Thyroid gland (tissue), 4 donors: Measurements from ENCODE around the gene DNAH10. TPM values are rescaled to one million over a fixed set of nuclear protein-coding genes. Genes with fewer than 3 reads are reported as not detected.
"Not testable (repeated sequence)": the region's sequence is repeated elsewhere in the genome, so short reads cannot be mapped to it uniquely, and the experiment has no call there.

Source experiments
- DNase-seq, 2 donors: peaks; one replicate each; pipeline ENCODE4 v3.0.0-alpha.2; 2019
- H3K27ac ChIP-seq, 3 donors: fragments of 200-600 bp; sonication (generic); 1 replicate in 2 of 3; 2 replicates in 1 of 3; pipeline ENCODE4 v1.5.1; 2016 to 2019; ENCODE audit warnings: mild to moderate bottlenecking in 1 of 3, moderate library complexity in 1 of 3
- H3K27me3 ChIP-seq: fragments of 200-600 bp; sonication (generic); one replicate; pipeline ENCODE4 v1.5.1; 2019
- H3K36me3 ChIP-seq, 2 donors: fragments of 200-600 bp; sonication (generic); one replicate each; pipeline ENCODE4 v1.5.1; 2016 to 2019
- H3K4me1 ChIP-seq, 2 donors: fragments of 200-600 bp; sonication (generic); one replicate each; pipeline ENCODE4 v1.5.1; 2017 to 2019
- H3K4me3 ChIP-seq, 3 donors: fragments of 200-600 bp; sonication (generic); replicated peaks in 1 of 3; 1 replicate in 2 of 3; 2 replicates in 1 of 3; pipeline ENCODE4 v1.5.1; 2016; ENCODE audit warnings: mild to moderate bottlenecking in 1 of 3
- H3K9me3 ChIP-seq: fragments of 200-600 bp; sonication (generic); one replicate; pipeline ENCODE4 v1.5.1; 2017
- POLR2A ChIP-seq, 2 donors: fragments of 450-650 bp; IDR thresholded peaks; one replicate each; pipeline ENCODE4 v1.6.1; 2017; ENCODE audit warnings: antibody characterized with exemption in 2 of 2, mild to moderate bottlenecking in 2 of 2, moderate library complexity in 1 of 2
- WGBS, 2 donors: methylation state at CpG; one replicate each; pipeline ENCODE4 v1.1.5; 2017; 5-methylcytosine and 5-hydroxymethylcytosine counted together
- intact Hi-C: fragments of 100-400 bp; cut with DNase I; formaldehyde crosslinking; loops from one replicate; pipeline ENCODE4 v1.15.1; 2023
- total RNA-seq, 4 donors: library from RNA; depleted of rRNA; stranded (reverse); fragments of >200 nt; gene quantifications; one replicate each; pipeline ENCODE4 v1.2.3, GENCODE V29; 2016
- TF ChIP-seq, protein P1 (sequence below), 6 experiments: fragments of 200-600 bp in 3 of 6; fragments of 450-650 bp in 3 of 6; sonication (generic) in 3 of 6; IDR thresholded peaks; one replicate each; pipeline ENCODE4 v1.5.1; 2016 to 2019; ENCODE audit warnings: antibody characterized with exemption in 6 of 6, mild to moderate bottlenecking in 2 of 6, inconsistent platforms in 1 of 6, moderate library complexity in 1 of 6

The DNAH10 gene
- total RNA-seq, 4 donors from 2014 or later, result 0.10 to 0.33 (median 0.27) TPM; not detected in 1

DNA sequence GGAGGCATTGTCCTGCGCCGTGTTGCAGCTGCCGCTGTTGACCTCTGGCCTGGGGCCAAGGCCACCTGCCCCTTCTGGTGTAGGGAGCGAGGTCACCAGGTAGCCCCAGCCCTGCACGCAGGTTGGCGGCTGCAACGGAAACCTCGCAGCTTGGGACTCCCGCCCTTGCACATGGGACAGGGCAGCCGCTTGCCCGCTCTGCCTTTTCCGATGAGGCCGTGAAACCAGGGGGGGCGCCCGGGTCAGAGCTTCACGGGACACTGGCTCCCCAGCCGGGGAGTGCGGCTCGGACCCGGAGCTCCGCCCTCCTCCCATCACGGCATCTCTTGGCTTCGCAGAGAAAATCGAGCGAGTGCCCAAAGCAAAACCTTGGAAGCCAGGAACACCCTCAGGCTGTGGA lies 25.4 kb downstream of the DNAH10 start:
- intact Hi-C loops, result no loop called here
- Histone ChIP-seq H3K4me3 (no peak overlapping the region), H3K4me1 (no peaks in the 10 kb centered on the region), H3K27me3 (no peaks in the 10 kb centered on the region), H3K9me3 (no peaks in the 10 kb centered on the region), H3K27ac (no peak overlapping the region), H3K36me3 (no peaks in the 10 kb centered on the region)
- TF ChIP-seq, protein P1, sequence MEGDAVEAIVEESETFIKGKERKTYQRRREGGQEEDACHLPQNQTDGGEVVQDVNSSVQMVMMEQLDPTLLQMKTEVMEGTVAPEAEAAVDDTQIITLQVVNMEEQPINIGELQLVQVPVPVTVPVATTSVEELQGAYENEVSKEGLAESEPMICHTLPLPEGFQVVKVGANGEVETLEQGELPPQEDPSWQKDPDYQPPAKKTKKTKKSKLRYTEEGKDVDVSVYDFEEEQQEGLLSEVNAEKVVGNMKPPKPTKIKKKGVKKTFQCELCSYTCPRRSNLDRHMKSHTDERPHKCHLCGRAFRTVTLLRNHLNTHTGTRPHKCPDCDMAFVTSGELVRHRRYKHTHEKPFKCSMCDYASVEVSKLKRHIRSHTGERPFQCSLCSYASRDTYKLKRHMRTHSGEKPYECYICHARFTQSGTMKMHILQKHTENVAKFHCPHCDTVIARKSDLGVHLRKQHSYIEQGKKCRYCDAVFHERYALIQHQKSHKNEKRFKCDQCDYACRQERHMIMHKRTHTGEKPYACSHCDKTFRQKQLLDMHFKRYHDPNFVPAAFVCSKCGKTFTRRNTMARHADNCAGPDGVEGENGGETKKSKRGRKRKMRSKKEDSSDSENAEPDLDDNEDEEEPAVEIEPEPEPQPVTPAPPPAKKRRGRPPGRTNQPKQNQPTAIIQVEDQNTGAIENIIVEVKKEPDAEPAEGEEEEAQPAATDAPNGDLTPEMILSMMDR (IDR thresholded peaks at IDR 0.05), result no peak
- TF ChIP-seq POLR2A (IDR thresholded peaks at IDR 0.05), result no peak
- DNase-seq, result no peak
- WGBS, 2 donors, result 94% methylated on average over 22 to 25 of the region's 25 CpGs

DNA sequence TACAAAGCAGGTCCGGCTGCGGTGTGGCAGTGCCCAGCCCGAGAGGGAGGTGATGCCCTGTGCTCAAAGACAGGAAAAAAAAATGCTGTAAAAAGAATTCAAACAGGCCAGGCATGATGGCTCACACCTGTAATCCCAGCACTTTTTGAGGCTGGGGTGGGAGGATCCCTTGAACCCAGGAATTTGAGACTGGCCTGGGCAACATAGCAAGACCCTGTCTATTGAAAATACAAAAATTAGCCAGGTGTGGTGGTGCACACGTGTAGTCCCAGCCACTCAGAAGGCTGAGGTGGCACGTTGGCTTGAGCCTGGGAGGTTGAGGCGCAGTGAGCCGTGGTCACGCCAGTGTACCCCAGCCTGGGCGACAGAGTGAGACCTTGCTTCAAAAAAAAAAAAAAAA lies 26.4 kb downstream of the DNAH10 start:
- no peak overlapping the region for H3K4me3 ChIP-seq
- no peak overlapping the region for H3K27ac ChIP-seq
- H3K27me3 ChIP-seq, result no peaks in the 10 kb centered on the region
- no peaks in the 10 kb centered on the region for H3K4me1 ChIP-seq
- no peaks in the 10 kb centered on the region for H3K9me3 ChIP-seq
- 81 to 86% methylated on average over 9 of the region's 9 CpGs for WGBS, 2 donors
- no peaks in the 10 kb centered on the region for H3K36me3 ChIP-seq
- no peak for TF ChIP-seq POLR2A (IDR thresholded peaks at IDR 0.05)
- TF ChIP-seq, protein P1 (IDR thresholded peaks at IDR 0.05), result no peak
- intact Hi-C loops, result no loop called here
- no peak for DNase-seq

DNA sequence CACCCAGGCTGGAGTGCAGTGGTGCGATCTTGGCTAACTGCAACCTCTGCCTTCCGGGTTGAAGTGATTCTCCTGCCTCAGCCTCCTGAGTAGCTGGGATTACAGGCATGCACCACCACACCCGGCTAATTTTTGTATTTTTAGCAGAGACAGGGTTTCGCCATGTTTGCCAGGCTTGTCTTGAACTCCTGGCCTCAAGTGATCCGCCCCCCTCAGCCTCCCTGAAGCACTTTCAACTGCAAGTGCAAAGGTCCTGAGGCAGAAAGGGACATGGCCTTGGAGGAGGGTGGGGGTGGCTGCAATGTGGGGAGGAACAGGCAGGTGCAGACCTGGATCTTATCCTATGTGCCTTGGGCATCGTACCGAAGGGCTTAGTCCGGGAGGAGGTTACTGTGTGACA lies 27.3 kb downstream of the DNAH10 start:
- H3K27me3 ChIP-seq, intact Hi-C loops, H3K4me1 ChIP-seq, H3K4me3 ChIP-seq, DNase-seq, H3K9me3 ChIP-seq, H3K36me3 ChIP-seq, H3K27ac ChIP-seq: not testable (repeated sequence)
- 86 to 93% methylated on average over 8 of the region's 8 CpGs for WGBS, 2 donors

DNA sequence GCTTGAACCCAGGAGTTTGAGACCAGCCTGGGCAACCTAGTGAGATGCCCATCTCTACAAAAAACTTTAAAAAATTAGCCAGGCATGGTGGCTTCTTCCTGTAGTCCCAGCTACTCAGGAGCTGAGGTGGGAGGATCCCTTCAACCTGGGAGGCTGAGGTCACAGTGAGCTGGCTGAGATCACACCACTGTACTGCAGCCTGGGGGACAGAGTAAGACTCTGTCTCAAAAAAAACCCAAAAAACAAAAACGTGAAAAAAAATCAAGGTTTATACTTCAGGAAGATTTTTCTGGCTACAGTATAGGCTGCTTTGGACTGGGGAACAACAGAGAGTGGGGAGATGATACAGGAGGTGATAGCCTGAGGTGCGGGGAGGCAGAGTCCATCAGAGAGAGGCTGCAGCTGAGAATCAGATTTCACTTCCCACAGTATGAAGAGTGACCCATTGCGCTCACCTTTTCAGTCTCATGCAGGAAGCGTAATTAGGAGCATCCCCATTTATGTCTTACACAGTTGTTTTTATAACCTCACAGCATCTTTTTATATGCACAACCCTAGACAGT lies 28.9 kb downstream of the DNAH10 start:
- Histone ChIP-seq H3K4me3 (no peak overlapping the region), H3K4me1 (no peaks in the 10 kb centered on the region), H3K27ac (no peak overlapping the region), H3K9me3 (no peaks in the 10 kb centered on the region), H3K36me3 (no peaks in the 10 kb centered on the region), H3K27me3 (no peaks in the 10 kb centered on the region)
- intact Hi-C loops, result loop anchor here (10.0 kb wide), 1 partner anchor 194 kb away; no protein-coding TSS in a partner anchor
- DNase-seq, result no peak
- no peak for TF ChIP-seq POLR2A (IDR thresholded peaks at IDR 0.05)
- WGBS, 2 donors, result 83 to 87% methylated on average over 4 of the region's 4 CpGs

DNA sequence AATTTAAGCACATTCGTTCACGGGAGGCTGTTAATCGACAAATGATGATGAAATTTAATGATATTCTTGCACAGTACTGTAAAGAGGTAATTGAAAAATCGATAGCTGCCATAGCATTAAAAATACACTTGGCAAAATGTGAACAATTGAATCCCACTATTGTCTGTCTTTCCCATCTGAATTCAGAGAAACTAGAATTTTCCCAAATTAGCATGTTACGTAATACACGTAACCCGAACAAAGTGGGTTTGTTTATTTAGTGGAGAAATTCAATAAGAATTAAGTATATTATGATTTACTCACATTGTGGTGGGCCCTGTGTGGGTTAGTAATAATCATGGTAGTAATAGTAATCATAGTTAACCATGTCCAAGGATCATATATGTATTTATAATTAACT lies 31.9 kb downstream of the DNAH10 start:
- H3K4me3 ChIP-seq, result no peak overlapping the region
- no peak for DNase-seq
- no peaks in the 10 kb centered on the region for H3K36me3 ChIP-seq
- intact Hi-C loops, result loop anchor here (10.0 kb wide), 1 partner anchor 191 kb away; no protein-coding TSS in a partner anchor
- no peaks in the 10 kb centered on the region for H3K27me3 ChIP-seq
- WGBS, 2 donors, result 78 to 91% methylated on average over 7 of the region's 7 CpGs
- no peak for TF ChIP-seq POLR2A (IDR thresholded peaks at IDR 0.05)
- TF ChIP-seq, protein P1 (IDR thresholded peaks at IDR 0.05), result no peak
- no peak overlapping the region for H3K27ac ChIP-seq
- no peaks in the 10 kb centered on the region for H3K4me1 ChIP-seq
- H3K9me3 ChIP-seq, result no peaks in the 10 kb centered on the region

DNA sequence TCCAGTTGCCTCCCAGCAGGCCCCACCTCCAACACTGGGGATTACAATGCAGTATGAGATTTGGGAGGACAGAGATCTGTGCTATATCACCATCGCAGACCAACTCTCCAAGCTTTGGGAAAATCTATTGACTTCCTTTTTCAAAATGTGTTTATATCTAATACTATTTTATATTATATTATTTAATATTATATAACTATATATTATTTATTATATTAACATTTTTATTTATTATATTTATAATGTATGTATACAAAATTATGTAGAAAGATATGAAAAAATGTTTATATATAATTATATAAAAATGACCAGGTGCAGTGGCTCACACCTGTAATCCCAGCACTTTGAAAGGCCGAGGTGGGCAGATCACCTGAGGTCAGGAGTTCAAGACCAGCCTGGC lies 36.4 kb downstream of the DNAH10 start:
- Histone ChIP-seq H3K4me1 (no peaks in the 10 kb centered on the region), H3K27me3 (no peaks in the 10 kb centered on the region), H3K9me3 (no peaks in the 10 kb centered on the region), H3K27ac (no peak overlapping the region), H3K4me3 (no peak overlapping the region), H3K36me3 (no peaks in the 10 kb centered on the region)
- intact Hi-C loops, result loop anchor here (10.0 kb wide), 1 partner anchor 186 kb away; no protein-coding TSS in a partner anchor
- no peak for DNase-seq
- WGBS, 2 donors, result 92 to 94% methylated on average over 2 of the region's 2 CpGs
- TF ChIP-seq, protein P1 (IDR thresholded peaks at IDR 0.05), result no peak
- TF ChIP-seq POLR2A (IDR thresholded peaks at IDR 0.05), result no peak
